GM10266 (cell line): Measurements from ENCODE around the gene SP100.

Experiments used
- DNase-seq: peaks from one replicate; pipeline ENCODE4 v3.0.0; 2012; ENCODE audit errors: extremely low spot score
- TF ChIP-seq, protein P1 (sequence below): IDR thresholded peaks from 2 replicates; pipeline ENCODE4 v1.5.1; 2012; ENCODE audit warnings: mild to moderate bottlenecking, low read depth; ENCODE audit not compliant: control insufficient read depth, insufficient read depth; ENCODE audit errors: missing control alignments

The SP100 gene

DNA sequence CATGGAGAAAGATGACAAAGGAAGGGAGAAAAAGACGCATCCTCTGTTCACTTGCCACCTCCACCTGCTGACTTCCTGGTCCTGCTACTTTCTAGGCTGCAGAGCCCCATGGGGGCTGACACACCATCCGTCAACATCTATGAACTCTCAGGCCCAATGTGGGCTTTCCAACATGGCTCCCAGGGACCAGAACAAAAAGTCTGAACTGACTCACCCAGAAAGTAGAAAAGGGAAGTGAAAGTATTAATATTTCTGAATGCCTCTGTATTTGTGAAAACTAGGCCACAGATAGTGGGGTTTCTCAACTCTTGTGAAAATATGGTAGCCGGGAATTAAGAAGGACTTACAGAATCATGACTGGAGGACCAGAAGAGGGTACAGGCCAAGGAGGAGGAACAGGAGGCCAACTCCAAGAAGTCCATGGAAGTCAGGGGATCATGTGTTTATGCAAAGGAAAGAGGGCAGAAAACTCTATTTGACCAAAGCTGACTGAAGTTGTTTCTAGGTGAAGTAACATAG lies 173.6 kb downstream of the SP100 start:
- TF ChIP-seq, protein P1, sequence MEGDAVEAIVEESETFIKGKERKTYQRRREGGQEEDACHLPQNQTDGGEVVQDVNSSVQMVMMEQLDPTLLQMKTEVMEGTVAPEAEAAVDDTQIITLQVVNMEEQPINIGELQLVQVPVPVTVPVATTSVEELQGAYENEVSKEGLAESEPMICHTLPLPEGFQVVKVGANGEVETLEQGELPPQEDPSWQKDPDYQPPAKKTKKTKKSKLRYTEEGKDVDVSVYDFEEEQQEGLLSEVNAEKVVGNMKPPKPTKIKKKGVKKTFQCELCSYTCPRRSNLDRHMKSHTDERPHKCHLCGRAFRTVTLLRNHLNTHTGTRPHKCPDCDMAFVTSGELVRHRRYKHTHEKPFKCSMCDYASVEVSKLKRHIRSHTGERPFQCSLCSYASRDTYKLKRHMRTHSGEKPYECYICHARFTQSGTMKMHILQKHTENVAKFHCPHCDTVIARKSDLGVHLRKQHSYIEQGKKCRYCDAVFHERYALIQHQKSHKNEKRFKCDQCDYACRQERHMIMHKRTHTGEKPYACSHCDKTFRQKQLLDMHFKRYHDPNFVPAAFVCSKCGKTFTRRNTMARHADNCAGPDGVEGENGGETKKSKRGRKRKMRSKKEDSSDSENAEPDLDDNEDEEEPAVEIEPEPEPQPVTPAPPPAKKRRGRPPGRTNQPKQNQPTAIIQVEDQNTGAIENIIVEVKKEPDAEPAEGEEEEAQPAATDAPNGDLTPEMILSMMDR: no peak

DNA sequence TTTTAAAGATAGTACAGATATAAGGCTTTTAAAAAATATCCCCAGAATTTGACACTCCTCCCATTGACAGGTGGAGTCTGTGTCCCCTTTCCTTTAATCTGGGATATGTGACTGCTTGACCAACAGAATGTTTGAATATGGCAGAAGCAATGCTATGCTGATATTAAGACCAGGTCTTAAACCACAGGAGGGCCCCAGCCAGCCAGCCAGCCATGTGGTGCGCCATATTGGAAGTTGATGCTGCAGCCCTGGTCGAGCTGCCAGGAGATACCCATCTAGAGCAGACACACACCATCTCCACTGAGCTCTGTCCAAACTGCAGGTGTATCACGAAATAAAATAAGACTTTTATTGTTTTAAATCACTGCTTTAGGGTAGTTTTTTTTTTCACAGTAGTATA lies 174.3 kb downstream of the SP100 start:
- TF ChIP-seq, protein P1: no peak
- DNase-seq: no peak

More for the DNA sequence above, 173.6 kb downstream of the SP100 start:
- peak; percentile 69 for DNase-seq

DNA sequence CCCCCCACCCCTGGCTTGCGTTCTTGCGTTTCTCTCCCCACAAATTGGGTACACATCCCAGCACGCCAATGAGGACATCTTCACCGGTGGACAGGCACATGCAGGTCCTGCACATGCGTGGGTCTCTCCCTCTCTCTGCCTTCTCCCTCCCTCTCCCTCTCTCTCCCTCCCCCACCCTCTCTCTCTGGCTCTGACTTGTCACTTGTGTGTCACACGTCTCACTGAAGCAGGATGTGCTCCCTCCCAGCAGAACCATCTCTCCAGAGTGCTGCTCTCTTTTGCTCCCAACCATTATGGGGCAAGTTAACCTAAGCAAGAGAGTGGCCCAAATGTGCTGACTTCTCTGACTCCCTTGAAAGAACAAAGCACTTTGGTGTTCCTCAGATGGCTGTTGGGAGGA lies 175.8 kb downstream of the SP100 start:
- DNase-seq: no peak
- TF ChIP-seq, protein P1: no peak

DNA sequence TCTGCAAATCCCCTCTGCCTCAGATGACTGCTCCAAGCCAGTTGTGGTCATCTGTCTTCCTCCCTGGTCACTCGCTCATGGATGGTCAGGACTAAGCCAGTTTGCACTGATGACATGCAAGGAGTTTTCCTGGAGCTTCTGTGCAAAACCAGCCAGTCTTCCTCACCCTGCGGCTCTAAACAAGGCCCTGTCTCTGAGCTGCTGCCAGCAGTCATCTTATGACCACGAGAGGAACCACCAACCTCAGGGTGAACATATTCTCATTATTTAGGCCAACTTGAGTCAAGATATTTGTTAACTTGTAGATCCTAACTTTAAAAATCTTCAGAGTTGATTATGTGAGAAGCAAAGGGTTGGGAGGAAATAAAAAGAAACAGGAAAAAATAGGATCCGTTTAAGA lies 176.8 kb downstream of the SP100 start:
- TF ChIP-seq, protein P1: no peak
- DNase-seq: no peak
